OCI-LY7 (cell line): Measurements from ENCODE around the gene RGS4. TPM values are rescaled to one million over a fixed set of nuclear protein-coding genes. Genes with fewer than 3 reads are reported as not detected.

Experiments
- BruUV-seq: library from RNA; stranded (reverse); fragments of 400-500 nt; replicated peaks from 2 replicates; lab custom pipeline; 2021; lab: Mats Ljungman, UMichigan
- CTCF ChIA-PET: fragments of 300-600 bp; sonication (Branson Sonifier 250); formaldehyde crosslinking; loops from one replicate; lab custom pipeline; 2022; ENCODE audit warnings: antibody characterized with exemption; ENCODE audit not compliant: unreplicated experiment; lab: Charles Lee
- POLR2A ChIA-PET: fragments of 300-600 bp; sonication (Branson Sonifier 250); formaldehyde crosslinking; loops from one replicate; lab custom pipeline; 2022; ENCODE audit warnings: antibody characterized with exemption; lab: Charles Lee
- DNase-seq: peaks from one replicate; pipeline ENCODE4 v3.0.0-alpha.2; 2015; ENCODE audit warnings: low spot score
- H2AFZ ChIP-seq: fragments of 200-600 bp; sonication (generic), shearing (Covaris generic); 2 replicates; pipeline ENCODE4 v1.6.1; 2014; ENCODE audit warnings: mild to moderate bottlenecking, antibody characterized with exemption, low read length, moderate library complexity
- H3K27ac ChIP-seq: fragments of 200-600 bp; sonication (generic); 2 replicates; pipeline ENCODE4 v1.5.1; 2014; ENCODE audit warnings: mixed run types, low read depth, mild to moderate bottlenecking, moderate library complexity, low read length, inconsistent platforms; ENCODE audit not compliant: poor library complexity, severe bottlenecking
- H3K36me3 ChIP-seq: fragments of 200-600 bp; sonication (generic); 2 replicates; pipeline ENCODE4 v1.6.1; 2014; ENCODE audit warnings: mild to moderate bottlenecking, antibody characterized with exemption, low read length, moderate library complexity, mixed read lengths; ENCODE audit not compliant: insufficient read depth
- H3K4me1 ChIP-seq: fragments of 200-600 bp; sonication (generic); 2 replicates; pipeline ENCODE4 v1.5.1; 2014; ENCODE audit warnings: mild to moderate bottlenecking, low read length; ENCODE audit not compliant: insufficient read depth, poor library complexity, severe bottlenecking
- H3K4me2 ChIP-seq: fragments of 200-600 bp; sonication (generic); 2 replicates; pipeline ENCODE4 v1.6.1; 2014; ENCODE audit warnings: mild to moderate bottlenecking, low read length
- H3K4me3 ChIP-seq: fragments of 200-600 bp; sonication (generic); 2 replicates; pipeline ENCODE4 v1.5.1; 2014; ENCODE audit warnings: mild to moderate bottlenecking, low read depth, low read length; ENCODE audit not compliant: poor library complexity, severe bottlenecking
- H3K79me2 ChIP-seq: fragments of 200-600 bp; sonication (generic); 2 replicates; pipeline ENCODE4 v1.6.1; 2016; ENCODE audit warnings: low read depth, mild to moderate bottlenecking, low read length, moderate library complexity, mixed read lengths; ENCODE audit not compliant: insufficient read depth
- H3K9me2 ChIP-seq: fragments of 200-600 bp; sonication (generic); 2 replicates; pipeline ENCODE4 v1.6.1; 2016; ENCODE audit warnings: mild to moderate bottlenecking, low read length, mixed read lengths; ENCODE audit not compliant: insufficient read depth
- H3K9me3 ChIP-seq: fragments of 200-600 bp; sonication (generic); 2 replicates; pipeline ENCODE4 v1.6.1; 2014; ENCODE audit warnings: mild to moderate bottlenecking, mixed run types, low read length, mixed read lengths
- H4K20me1 ChIP-seq: fragments of 200-600 bp; sonication (generic); 2 replicates; pipeline ENCODE4 v1.6.1; 2014; ENCODE audit warnings: mild to moderate bottlenecking, antibody characterized with exemption, low read length, moderate library complexity, mixed read lengths; ENCODE audit not compliant: insufficient read depth
- EZH2phosphoT487 ChIP-seq: fragments of 200-600 bp; sonication (generic); IDR thresholded peaks from 2 replicates; pipeline ENCODE4 v1.6.1; 2018; ENCODE audit warnings: low read depth, borderline replicate concordance, mild to moderate bottlenecking, mixed run types, antibody characterized with exemption, low read length, moderate library complexity, mixed read lengths
- intact Hi-C: fragments of 100-400 bp; cut with micrococcal nuclease; formaldehyde crosslinking; loops from one replicate; pipeline ENCODE4 v1.10.0; 2022; ENCODE audit not compliant: unreplicated experiment
- total RNA-seq, 2 experiments: library from RNA; depleted of rRNA in 1 of 2; stranded (reverse); fragments of >200 nt in 1 of 2; shearing (Covaris generic) in 1 of 2; gene quantifications; 2 replicates each; pipeline ENCODE4 v1.2.3, GENCODE V29; 2014 to 2022
- TF ChIP-seq, protein P1 (sequence below): fragments of 200-600 bp; sonication (generic); conservative IDR thresholded peaks from 2 replicates; pipeline ENCODE4 v1.5.1; 2014; ENCODE audit warnings: mild to moderate bottlenecking, antibody characterized with exemption, low read length, moderate library complexity, mixed read lengths

RGS4 gene
- total RNA-seq, 2 experiments from 2014 or later, result not detected

GRCh38 chr1:163049296-163049695 lies 19.9 kb upstream of the RGS4 start:
- BruUV-seq, result no TSS peak

DNA sequence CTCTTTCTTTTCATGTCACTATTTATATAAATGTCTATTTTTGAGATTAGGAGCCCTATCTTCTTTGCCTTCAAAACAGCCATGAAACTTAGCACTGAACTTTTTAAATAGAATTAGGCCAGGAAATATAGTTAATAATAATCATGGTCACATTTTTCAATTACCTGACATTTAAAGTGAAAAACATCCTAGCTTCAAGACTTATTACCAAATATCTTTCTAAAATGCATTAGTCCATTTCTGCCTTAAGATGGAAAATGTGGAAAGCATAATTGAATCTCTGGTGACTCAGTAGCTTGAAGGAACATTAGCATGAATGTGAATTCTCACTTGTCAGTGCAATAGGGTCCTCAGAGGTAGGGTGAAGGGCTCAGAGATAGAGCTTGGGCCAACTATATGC lies 18.7 kb upstream of the RGS4 start:
- POLR2A ChIA-PET, result no interaction called here
- no peaks in the 10 kb centered on the region for H3K36me3 ChIP-seq
- no peak for DNase-seq
- no peak overlapping the region for H2AFZ ChIP-seq
- no peaks in the 10 kb centered on the region for H3K4me1 ChIP-seq
- CTCF ChIA-PET, result no interaction called here
- no peak overlapping the region for H3K4me3 ChIP-seq
- H3K9me3 ChIP-seq, result no peaks in the 10 kb centered on the region
- H3K79me2 ChIP-seq, result no peaks in the 10 kb centered on the region
- intact Hi-C loops, result no loop called here
- TF ChIP-seq, protein P1, sequence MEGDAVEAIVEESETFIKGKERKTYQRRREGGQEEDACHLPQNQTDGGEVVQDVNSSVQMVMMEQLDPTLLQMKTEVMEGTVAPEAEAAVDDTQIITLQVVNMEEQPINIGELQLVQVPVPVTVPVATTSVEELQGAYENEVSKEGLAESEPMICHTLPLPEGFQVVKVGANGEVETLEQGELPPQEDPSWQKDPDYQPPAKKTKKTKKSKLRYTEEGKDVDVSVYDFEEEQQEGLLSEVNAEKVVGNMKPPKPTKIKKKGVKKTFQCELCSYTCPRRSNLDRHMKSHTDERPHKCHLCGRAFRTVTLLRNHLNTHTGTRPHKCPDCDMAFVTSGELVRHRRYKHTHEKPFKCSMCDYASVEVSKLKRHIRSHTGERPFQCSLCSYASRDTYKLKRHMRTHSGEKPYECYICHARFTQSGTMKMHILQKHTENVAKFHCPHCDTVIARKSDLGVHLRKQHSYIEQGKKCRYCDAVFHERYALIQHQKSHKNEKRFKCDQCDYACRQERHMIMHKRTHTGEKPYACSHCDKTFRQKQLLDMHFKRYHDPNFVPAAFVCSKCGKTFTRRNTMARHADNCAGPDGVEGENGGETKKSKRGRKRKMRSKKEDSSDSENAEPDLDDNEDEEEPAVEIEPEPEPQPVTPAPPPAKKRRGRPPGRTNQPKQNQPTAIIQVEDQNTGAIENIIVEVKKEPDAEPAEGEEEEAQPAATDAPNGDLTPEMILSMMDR, result no peak
- TF ChIP-seq EZH2phosphoT487, result no peak
- H3K27ac ChIP-seq, result no peak overlapping the region
- H3K9me2 ChIP-seq, result no peaks in the 10 kb centered on the region
- no peak overlapping the region for H3K4me2 ChIP-seq
- no TSS peak for BruUV-seq
- H4K20me1 ChIP-seq, result no peaks in the 10 kb centered on the region

More at GRCh38 chr1:163049296-163049695, 19.9 kb upstream of the RGS4 start:
- TF ChIP-seq, protein P1, result no peak
- no peak for TF ChIP-seq EZH2phosphoT487
- H3K79me2 ChIP-seq, result no peaks in the 10 kb centered on the region
- H3K27ac ChIP-seq, result no peak overlapping the region
- intact Hi-C loops, result no loop called here
- no peak overlapping the region for H3K4me3 ChIP-seq
- H3K4me2 ChIP-seq, result no peak overlapping the region
- no peaks in the 10 kb centered on the region for H3K9me3 ChIP-seq
- H4K20me1 ChIP-seq, result no peaks in the 10 kb centered on the region
- H3K4me1 ChIP-seq, result no peaks in the 10 kb centered on the region
- H3K36me3 ChIP-seq, result no peaks in the 10 kb centered on the region
- H3K9me2 ChIP-seq, result no peaks in the 10 kb centered on the region
- ChIA-PET POLR2A (no interaction called here), CTCF (no interaction called here)
- H2AFZ ChIP-seq, result no peak overlapping the region
- no peak for DNase-seq

GRCh38 chr1:163054181-163054591 lies 15.0 kb upstream of the RGS4 start:
- intact Hi-C loops, result no loop called here
- no peak overlapping the region for H3K4me3 ChIP-seq
- H3K4me2 ChIP-seq, result no peak overlapping the region
- H3K4me1 ChIP-seq, result no peaks in the 10 kb centered on the region
- H3K27ac ChIP-seq, result no peak overlapping the region
- BruUV-seq, result no TSS peak
- H2AFZ ChIP-seq, result no peak overlapping the region
- no peaks in the 10 kb centered on the region for H3K36me3 ChIP-seq
- no peaks in the 10 kb centered on the region for H4K20me1 ChIP-seq
- H3K9me3 ChIP-seq, result no peaks in the 10 kb centered on the region
- DNase-seq, result no peak
- ChIA-PET POLR2A (no interaction called here), CTCF (no interaction called here)
- no peaks in the 10 kb centered on the region for H3K79me2 ChIP-seq
- TF ChIP-seq EZH2phosphoT487, result no peak
- TF ChIP-seq, protein P1, result no peak
- H3K9me2 ChIP-seq, result no peaks in the 10 kb centered on the region
